HG03565 (cell line): ENCODE results near the gene HMCN1.

Experiments used
- ATAC-seq: cut with Tn5 transposase; IDR thresholded peaks from one replicate; pipeline ENCODE4 v1.9.1; 2021; ENCODE audit warnings: mild to moderate bottlenecking, moderate library complexity; ENCODE audit not compliant: unreplicated experiment

The HMCN1 gene

DNA sequence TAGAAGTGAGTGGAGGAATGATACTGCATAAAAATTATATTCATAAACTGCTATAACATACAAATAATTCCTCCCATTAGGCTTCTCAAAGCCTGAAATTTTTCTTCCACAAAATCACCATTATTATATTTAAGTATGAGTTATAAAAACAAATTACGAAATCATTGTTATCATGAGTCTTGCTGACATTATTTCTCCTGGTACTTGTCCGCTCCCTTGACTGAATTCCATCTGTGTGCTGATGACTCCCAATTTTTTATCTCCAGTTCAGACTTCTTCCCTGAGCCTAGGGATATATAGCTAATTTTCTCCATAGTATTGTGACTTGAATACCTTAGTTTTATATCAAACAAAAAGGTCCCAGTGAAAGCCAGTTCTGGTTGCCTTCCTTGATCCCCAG lies 268.2 kb downstream of the HMCN1 start:
- no peak for ATAC-seq

DNA sequence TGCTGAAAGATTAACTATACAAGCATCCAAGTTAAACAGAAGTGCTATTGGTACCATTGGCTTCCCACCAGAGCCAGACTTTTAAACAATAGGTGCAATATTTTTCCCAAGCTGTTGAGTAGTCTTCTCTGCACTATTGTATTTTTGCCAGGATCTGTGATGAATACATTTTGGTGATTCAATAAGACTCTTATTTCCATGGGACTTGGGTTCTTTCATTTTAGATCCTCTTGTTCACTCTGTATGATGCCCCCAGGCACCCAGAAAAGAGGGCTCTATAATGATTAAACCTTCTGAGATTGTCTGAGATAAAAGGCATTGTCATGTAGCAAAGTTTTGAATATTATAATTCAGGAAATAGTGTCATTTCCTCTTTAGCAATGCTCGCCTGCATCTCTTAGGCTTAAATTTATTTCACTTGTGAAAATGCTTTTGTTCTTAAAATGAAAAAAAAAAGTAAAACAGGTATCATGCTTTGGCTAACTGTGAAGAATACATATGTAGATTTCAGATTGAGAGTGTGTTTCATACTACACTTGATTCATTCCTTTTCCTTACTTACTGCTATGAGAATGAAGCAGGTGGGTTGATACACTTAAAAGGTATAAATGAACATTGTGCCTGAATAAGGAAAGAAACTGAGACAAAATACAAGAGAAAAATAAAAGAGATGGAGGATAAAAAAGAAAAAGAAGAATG lies 275.0 kb downstream of the HMCN1 start:
- no peak for ATAC-seq

DNA sequence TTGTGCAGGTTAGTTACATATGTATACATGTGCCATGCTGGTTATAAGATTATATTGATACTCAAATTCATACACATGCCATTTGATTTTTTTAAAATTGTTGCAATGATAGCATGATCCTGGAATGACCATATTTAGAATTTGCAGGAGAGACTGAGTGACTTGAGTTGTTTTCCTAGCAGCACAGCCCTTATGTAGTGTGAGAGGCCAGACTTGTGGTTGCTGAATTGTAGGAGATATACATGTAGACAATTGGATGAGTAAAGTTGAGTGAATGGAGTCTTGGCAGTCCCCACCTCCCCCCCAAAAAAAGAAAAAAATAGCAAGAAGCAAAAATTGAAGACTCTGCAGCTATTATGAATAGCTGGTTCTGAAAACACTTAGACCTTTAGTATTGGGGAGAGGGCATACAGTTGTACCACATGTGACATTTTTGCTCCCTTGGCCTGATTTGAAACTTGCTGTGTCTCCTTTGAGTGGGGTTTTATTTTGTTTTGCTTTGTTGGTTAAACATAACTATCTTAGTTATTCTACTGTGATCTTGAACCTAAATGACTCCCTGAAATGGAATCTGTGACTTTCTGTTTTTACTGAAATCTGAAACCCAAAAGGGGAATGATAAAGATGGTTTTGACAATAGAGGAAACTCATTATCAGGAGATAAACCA lies 280.3 kb downstream of the HMCN1 start:
- no peak for ATAC-seq

DNA sequence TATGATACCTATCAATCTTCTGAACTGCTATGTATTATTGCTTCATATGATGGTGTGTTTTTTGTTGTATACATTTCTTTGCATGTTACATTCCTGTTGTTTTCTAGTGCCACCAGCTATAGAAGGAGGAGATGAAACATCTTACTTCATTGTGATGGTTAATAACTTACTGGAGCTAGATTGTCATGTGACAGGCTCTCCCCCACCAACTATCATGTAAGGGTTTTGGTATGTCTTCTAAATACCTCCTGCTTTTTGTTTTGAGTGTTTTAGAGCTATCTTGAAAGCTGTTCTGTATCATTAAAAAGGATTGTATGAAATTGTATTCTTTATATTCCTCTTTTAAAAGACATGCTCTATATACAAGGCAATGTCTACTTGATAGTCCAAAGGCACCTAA lies 282.7 kb downstream of the HMCN1 start:
- no peak for ATAC-seq

- no peak for ATAC-seq
These were observed 288.0 kb downstream of the HMCN1 start for GRCh38 chr1:186022184-186022583.

GRCh38 chr1:186026946-186027345 lies 292.8 kb downstream of the HMCN1 start:
- ATAC-seq, result no peak

DNA sequence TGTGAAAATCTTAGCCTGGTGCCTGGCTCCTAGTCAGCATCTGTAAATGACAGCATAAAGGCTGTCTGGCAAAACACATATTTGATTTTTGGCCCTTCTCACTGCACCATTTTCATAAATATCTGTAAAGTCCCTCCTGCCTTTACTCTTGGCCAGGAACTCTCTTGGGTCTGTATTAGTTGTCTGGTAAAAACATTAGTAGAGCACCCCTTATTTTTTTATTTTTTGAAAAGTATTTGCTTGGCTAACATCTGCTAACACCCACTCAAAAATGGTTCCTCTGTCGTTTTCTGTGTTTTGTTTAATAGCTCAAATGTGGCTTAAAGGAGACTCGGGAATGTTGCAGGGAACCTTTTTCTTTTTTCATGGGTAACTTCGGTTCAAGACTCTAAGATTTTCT lies 293.4 kb downstream of the HMCN1 start:
- no peak for ATAC-seq

GRCh38 chr1:186030453-186030852 lies 296.3 kb downstream of the HMCN1 start:
- no peak for ATAC-seq

DNA sequence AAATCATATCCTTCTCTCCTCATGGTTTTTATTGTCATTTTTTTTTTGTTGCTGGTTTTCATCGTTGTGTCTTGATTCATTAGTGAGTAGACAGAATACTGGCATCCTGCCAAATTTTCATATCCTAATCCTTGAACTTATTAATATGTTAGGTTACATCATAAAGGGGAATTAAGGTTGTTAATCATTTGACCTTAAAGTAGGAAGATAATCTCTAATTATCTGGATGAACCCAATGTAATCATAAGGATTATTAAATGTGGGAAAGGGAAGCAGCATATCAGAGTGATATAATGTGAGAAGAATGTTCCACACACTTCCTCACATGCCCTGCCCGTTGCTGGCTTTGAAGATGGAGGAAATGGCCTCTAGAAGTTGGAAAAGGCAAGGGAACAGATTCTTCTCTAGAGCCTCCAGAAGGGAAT lies 299.7 kb downstream of the HMCN1 start:
- no peak for ATAC-seq

DNA sequence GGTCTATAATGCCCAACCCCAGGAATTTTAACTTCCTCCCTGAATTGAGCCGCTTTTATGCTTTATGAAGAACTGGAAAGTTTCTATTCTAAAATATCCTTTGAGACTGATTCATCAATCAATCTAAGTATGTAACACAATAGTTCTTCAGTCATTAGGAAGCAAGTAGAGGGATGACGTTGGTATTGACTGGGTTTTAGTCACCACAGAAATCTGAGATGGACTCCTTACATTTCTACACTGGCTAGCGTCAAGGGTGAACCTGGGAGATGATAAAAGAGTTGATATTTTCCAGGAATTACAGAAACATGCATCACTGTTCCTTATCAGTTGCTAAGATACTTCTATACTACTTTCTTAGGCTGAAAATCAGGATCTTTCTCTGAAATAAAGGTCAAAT lies 308.0 kb downstream of the HMCN1 start:
- no peak for ATAC-seq

GRCh38 chr1:186043296-186043695 lies 309.1 kb downstream of the HMCN1 start:
- no peak for ATAC-seq

- no peak for ATAC-seq
These were observed 310.0 kb downstream of the HMCN1 start for GRCh38 chr1:186044079-186044685.

- ATAC-seq, result no peak
These were observed 312.4 kb downstream of the HMCN1 start for GRCh38 chr1:186046437-186047211.

GRCh38 chr1:186050360-186050759 lies 316.2 kb downstream of the HMCN1 start:
- ATAC-seq, result no peak

- no peak for ATAC-seq
These were observed 319.8 kb downstream of the HMCN1 start for GRCh38 chr1:186054003-186054402.

DNA sequence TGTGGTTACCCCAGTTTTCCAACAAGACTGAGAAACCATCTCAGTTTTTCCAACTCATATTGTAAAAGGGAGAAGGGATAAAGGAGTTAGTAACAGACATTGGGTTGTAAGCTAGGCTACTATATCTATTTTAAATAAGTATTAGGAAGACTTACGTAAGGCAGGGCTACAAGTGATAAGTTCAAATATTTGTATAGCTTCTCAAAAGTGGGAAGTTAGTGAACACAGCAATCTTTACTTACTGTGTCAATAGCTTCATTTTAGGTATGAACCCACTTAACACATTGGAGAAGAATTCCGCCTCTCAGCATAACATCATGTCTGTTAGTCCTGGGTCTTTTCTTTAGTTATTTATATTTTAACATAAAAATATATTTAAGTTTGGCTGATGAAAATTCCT lies 320.7 kb downstream of the HMCN1 start:
- no peak for ATAC-seq

DNA sequence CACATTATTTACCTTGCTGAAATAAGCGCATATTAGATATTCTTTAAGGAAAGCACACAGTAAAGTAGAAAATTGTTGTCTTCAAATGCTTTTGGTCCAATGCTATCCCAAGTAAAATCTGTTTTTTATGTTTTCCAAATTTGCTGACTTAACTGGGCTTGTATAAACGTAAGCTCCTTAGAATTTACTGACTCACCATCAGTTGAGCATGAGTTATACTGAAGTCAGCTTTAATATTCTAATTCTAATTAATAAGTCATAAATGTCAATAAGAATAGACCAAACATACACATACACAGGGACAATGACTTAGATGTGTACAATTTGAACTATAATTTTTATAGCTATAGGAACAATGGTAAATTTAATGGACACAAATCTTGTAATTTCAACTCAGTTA lies 321.7 kb downstream of the HMCN1 start:
- no peak for ATAC-seq

- ATAC-seq, result no peak
These were observed 322.9 kb downstream of the HMCN1 start for GRCh38 chr1:186057086-186057485.

DNA sequence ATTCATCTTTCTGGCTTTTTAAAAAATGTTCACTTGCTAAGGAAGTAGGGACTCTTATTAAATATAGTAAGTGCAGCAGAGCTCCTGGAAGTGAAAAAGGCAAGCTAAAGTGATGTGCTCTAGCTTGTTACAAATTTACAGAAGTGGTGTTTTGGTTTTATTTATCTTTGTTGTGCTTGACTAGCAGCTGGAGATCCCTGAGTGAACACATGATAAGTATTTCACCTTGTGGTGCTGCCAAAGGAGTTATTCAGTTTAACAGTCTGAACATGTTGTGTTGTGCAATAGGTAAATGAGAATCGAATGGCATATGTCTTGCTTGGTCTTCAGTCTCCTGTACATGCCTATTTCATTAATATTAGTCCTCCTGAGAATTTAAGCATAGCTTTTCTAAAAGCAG lies 325.1 kb downstream of the HMCN1 start:
- ATAC-seq, result no peak

DNA sequence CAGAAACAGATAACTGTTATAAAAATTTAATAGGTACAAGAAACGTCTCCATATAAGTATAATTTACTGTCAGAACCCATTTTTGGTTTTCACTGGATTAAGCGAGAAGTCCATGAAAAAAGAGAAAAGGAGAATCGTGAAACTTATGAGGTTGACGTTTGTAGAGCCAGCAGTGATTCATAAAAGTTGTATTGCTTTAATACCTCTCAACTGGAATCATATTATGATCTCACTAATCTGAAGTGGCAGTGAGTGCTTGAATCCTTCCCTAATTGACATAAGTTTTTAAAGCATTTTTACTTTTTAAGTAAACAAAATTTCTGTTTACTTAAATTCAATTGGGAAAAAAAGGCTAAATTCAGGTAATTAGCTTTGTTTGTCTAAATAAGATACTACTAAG lies 325.6 kb downstream of the HMCN1 start:
- ATAC-seq, result no peak

GRCh38 chr1:186060226-186060625 lies 326.0 kb downstream of the HMCN1 start:
- no peak for ATAC-seq
